ENCODE data around the gene NLK. TPM values are rescaled to one million over a fixed set of nuclear protein-coding genes. Genes with fewer than 3 reads are reported as not detected.
"Not testable (repeated sequence)": the region's sequence is repeated elsewhere in the genome, so short reads cannot be mapped to it uniquely, and the experiment has no call there.

NLK gene
- polyA plus RNA-seq, 6 donors from 2014 or later, result 1.3 to 6.9 (median 2.0) TPM

DNA sequence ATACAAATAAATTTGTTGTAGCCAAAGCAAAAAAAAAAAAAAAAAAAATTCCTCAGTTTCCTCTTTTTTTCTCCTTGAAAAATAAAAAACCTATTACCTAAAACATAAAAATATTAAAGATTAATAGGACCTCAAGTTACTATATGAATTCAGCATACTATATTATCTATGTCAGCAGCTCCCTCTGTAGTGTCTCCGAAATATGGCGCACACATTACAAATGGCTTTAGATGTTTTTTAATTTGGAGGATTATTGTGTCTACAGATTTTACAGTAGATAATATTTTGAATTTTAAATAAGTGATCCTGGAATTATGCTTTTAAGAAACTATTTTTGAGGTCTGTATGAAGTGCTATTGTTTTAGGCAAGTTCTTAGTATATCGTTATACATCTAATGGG is 94.4 kb downstream of the NLK start:
- H3K9me3 Mint-ChIP-seq, result no peaks in the 10 kb centered on the region
- H3K4me1 Mint-ChIP-seq, result peaks cover 0 to 4% (median 0%) of the 10 kb centered on the region in 3 donors
- DNase-seq, result no peak
- no peak overlapping the region for H3K27ac Mint-ChIP-seq
- no peaks in the 10 kb centered on the region for H3K27me3 Mint-ChIP-seq
- peaks cover 8 to 15% of the 10 kb centered on the region in 2 donors for H3K36me3 Mint-ChIP-seq
- ATAC-seq (ENCODE audit: low read depth in 2 of 2), result no peak
- no peak overlapping the region for H3K4me3 Mint-ChIP-seq

DNA sequence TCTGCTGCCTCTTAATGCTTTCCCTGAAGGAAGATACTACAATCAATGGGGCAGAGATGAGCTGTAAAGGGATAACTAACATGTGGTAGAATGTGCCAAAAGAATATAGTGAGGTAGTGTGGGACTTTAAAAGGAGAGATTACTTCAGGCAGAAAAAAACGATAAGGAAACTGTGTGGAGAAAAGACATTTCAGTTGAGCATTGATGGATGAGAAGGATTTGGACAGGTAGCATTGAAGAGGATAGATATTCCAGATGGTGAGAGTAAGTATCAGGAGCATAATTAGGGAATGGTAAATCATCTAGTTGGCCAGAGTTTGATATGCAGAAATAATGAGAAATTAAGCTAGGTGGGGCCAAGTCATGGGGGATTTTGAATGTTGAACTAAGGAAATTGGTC is 97.3 kb downstream of the NLK start:
- no peak for DNase-seq
- Mint-ChIP-seq H3K27ac (peak overlapping the region in 4 of 6 donors; percentile 1 to 67 (median 20)), H3K27me3 (no peaks in the 10 kb centered on the region), H3K9me3 (no peaks in the 10 kb centered on the region), H3K36me3 (peaks cover 8 to 10% of the 10 kb centered on the region in 2 donors), H3K4me1 (peaks cover 0 to 4% (median 0%) of the 10 kb centered on the region in 3 donors), H3K4me3 (no peak overlapping the region)
- ATAC-seq (ENCODE audit: low read depth in 2 of 2), result no peak

DNA sequence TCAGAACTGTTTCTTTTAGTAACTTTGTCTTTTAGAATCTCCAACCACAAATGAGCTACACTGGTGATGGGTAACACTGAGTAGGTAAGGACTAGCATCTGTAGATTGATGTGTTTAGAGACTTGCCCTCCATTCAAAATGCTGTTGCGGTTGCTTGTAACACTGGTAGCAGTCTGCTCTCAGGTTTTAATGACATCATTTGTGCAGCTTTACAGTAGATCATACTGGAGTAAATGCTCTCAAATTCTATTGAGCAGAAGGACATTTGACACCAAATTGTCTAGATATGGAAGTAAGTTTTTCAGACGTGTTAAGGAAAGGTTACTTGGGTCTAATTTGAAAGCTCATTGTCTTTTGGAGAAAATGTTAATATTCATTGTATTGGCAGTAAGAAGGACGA is 98.8 kb downstream of the NLK start:
- no peak for DNase-seq
- peaks cover 0 to 4% (median 0%) of the 10 kb centered on the region in 3 donors for H3K4me1 Mint-ChIP-seq
- no peaks in the 10 kb centered on the region for H3K9me3 Mint-ChIP-seq
- no peak overlapping the region for H3K27ac Mint-ChIP-seq
- ATAC-seq (ENCODE audit: low read depth in 2 of 2), result no peak
- H3K4me3 Mint-ChIP-seq, result no peak overlapping the region
- peaks cover 8 to 10% of the 10 kb centered on the region in 2 donors for H3K36me3 Mint-ChIP-seq
- H3K27me3 Mint-ChIP-seq, result no peaks in the 10 kb centered on the region

DNA sequence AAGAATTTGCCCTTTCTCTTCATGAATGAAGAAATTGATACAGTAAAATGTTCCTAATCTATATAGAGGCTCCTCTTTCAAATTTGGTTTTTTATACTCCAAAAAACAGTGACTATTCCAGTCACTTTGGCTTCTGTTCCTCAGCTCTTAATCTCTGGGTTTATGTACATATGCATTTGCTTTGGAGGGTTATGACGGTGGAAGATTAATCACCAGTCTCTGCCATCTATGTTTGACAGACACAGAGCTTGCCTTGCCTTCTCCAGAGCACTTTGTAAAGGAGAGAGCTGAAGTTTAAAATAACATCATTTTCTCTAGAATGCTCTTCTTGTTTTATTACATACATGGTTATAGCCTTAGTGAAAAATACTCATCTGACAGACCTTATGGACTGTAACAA is 99.3 kb downstream of the NLK start:
- no peak overlapping the region for H3K27ac Mint-ChIP-seq

DNA sequence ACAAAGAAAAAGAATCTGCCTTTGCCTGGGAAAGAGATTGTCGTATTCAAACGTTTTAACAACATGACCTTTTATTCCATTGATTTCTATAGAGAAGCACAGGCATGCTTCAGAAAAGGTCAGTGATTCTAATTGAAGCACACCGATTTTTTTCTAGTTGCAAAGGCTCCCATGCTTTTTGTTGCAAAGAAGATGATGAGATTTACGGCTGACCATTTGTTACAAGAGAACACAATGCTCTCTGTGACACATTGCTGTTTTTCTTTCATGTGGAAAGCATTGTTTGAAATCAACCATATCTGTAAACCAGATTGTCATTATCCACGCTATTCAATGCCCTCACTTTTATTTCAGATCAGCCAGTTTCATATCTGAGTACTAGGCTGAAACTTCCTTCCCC is 99.8 kb downstream of the NLK start:
- no peak for DNase-seq
- H3K4me1 Mint-ChIP-seq, result peaks cover 0 to 4% (median 0%) of the 10 kb centered on the region in 3 donors
- no peaks in the 10 kb centered on the region for H3K27me3 Mint-ChIP-seq
- H3K36me3 Mint-ChIP-seq, result peaks cover 8 to 10% of the 10 kb centered on the region in 2 donors
- no peak for ATAC-seq (ENCODE audit: low read depth in 2 of 2)
- no peak overlapping the region for H3K4me3 Mint-ChIP-seq
- H3K9me3 Mint-ChIP-seq, result no peaks in the 10 kb centered on the region
- H3K27ac Mint-ChIP-seq, result no peak overlapping the region

More for the DNA sequence above, 99.3 kb downstream of the NLK start:
- Mint-ChIP-seq H3K36me3 (peaks cover 8 to 10% of the 10 kb centered on the region in 2 donors), H3K4me1 (peaks cover 0 to 4% (median 0%) of the 10 kb centered on the region in 3 donors), H3K4me3 (no peak overlapping the region), H3K9me3 (no peaks in the 10 kb centered on the region), H3K27me3 (no peaks in the 10 kb centered on the region)
- DNase-seq (no peak), ATAC-seq (ENCODE audit: low read depth in 2 of 2) (no peak)

DNA sequence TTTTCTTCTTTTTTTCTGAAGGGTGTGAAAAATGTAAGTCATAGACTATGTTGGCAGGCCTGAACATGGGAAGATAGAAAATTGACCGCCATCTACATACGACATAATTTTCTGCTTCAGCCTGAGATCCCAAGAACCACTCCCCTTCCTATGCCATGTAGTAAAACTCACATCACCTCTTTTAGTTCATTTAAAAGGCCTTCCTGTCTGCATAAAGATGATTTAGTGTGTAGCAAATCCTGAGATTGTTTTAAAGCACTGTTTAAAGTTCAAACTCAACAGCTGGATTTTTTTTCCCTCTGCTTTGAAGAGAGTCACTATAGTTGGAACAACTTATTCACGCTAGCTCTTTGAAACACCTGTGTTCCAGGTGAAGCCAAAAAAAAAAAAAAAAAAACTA is 101.5 kb downstream of the NLK start:
- Mint-ChIP-seq H3K27ac (no peak overlapping the region), H3K9me3 (no peaks in the 10 kb centered on the region), H3K4me3 (no peak overlapping the region), H3K4me1 (peaks cover 0 to 4% (median 0%) of the 10 kb centered on the region in 3 donors), H3K27me3 (no peaks in the 10 kb centered on the region), H3K36me3 (peaks cover 8 to 10% of the 10 kb centered on the region in 2 donors)
- no peak for ATAC-seq (ENCODE audit: low read depth in 2 of 2)
- no peak for DNase-seq

DNA sequence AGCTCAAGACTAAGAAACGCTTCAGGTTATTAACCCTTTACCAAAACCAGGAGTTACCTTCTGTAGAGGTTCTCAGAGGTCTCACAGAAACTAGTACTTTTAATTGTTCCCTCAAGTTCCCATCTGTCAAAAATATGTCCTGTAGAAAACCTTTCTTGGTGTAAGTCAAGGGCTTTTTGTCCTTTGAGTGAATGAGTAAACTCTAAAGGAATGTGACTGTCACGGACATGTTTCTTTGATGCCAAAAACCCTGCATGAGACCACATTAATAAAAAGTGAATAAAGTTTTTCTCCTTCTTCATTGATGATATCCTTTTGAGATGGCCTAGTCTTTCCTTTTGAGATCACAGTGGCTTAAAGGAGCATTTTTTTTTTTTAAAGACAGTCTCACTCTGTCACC is 102.9 kb downstream of the NLK start:
- Mint-ChIP-seq H3K36me3 (peaks cover 0 to 10% of the 10 kb centered on the region in 2 donors), H3K4me3 (no peak overlapping the region), H3K27ac (no peak overlapping the region), H3K27me3 (no peaks in the 10 kb centered on the region), H3K9me3 (no peaks in the 10 kb centered on the region), H3K4me1 (no peaks in the 10 kb centered on the region)
- ATAC-seq (ENCODE audit: low read depth in 2 of 2) (no peak), DNase-seq (no peak)

DNA sequence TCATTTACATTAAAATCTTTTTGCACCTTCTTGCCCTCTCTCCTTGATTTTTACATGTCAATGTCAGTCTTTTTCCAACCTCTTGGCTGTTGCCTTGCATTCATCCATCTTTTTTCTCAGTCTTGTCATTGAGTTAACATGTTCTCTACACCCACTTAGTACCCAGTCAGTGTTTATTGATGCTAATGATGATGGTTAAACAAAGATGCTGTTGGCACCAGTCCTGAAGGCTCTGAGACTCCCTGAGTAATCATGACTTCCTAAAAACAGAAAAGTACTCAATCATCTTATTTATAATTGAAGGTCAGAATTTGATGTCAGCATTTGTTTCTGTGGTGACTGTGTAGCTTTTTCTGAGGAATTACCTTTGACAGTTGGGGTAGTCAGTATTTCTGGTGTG is 104.5 kb downstream of the NLK start:
- no peak overlapping the region for H3K4me3 Mint-ChIP-seq
- no peaks in the 10 kb centered on the region for H3K9me3 Mint-ChIP-seq
- H3K4me1 Mint-ChIP-seq, result no peaks in the 10 kb centered on the region
- H3K27me3 Mint-ChIP-seq, result no peaks in the 10 kb centered on the region
- DNase-seq, result no peak
- ATAC-seq (ENCODE audit: low read depth in 2 of 2), result no peak
- no peak overlapping the region for H3K27ac Mint-ChIP-seq
- H3K36me3 Mint-ChIP-seq, result peaks cover 0 to 10% of the 10 kb centered on the region in 2 donors

DNA sequence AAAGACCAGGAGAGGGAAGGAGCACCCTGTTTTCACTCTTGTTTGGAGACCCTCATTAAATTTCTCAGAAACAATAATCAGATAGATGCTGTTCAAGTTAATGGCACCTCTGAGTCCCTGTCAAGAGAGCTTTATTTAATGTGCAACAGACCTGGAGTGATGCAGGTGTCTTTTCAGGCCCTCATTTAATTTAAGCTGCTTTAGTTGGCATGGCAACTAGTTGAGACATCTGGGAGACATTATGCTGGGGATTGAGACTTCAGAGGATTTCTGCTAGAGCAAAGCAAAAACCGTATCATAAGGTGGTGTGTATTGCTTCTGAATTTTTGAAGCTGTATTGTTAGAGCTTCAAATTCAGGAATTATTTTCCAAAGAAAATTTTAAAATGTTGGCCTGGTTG is 108.5 kb downstream of the NLK start:
- H3K27ac Mint-ChIP-seq, result no peak overlapping the region
- no peaks in the 10 kb centered on the region for H3K9me3 Mint-ChIP-seq
- H3K36me3 Mint-ChIP-seq, result no peaks in the 10 kb centered on the region
- no peak overlapping the region for H3K4me3 Mint-ChIP-seq
- DNase-seq (no peak), ATAC-seq (ENCODE audit: low read depth in 2 of 2) (no peak)
- H3K4me1 Mint-ChIP-seq, result no peaks in the 10 kb centered on the region
- no peaks in the 10 kb centered on the region for H3K27me3 Mint-ChIP-seq

DNA sequence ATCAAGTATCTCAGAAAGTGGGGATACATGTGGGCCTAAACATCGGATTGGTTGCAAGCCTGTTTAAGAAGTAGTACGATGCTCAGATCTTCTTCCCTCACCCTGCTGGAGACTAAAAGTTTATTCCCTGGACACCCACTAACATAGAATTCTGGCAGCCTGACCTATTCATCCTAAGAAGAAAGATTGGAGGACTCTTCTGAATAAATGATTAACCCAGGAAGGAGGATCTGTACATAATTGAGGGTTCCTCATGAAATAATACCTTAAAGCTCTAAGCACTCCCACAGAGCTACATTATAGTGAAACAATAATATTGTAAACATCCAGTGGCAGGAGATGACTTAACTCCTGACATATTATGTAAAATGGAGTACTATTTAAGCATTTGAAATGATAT is 111.7 kb downstream of the NLK start:
- ATAC-seq (ENCODE audit: low read depth in 2 of 2) (no peak), DNase-seq (no peak)
- no peaks in the 10 kb centered on the region for H3K36me3 Mint-ChIP-seq
- H3K27ac Mint-ChIP-seq, result peak overlapping the region in 2 of 6 donors; percentile 29 to 41
- no peak overlapping the region for H3K4me3 Mint-ChIP-seq
- no peaks in the 10 kb centered on the region for H3K9me3 Mint-ChIP-seq
- no peaks in the 10 kb centered on the region for H3K27me3 Mint-ChIP-seq
- no peaks in the 10 kb centered on the region for H3K4me1 Mint-ChIP-seq

DNA sequence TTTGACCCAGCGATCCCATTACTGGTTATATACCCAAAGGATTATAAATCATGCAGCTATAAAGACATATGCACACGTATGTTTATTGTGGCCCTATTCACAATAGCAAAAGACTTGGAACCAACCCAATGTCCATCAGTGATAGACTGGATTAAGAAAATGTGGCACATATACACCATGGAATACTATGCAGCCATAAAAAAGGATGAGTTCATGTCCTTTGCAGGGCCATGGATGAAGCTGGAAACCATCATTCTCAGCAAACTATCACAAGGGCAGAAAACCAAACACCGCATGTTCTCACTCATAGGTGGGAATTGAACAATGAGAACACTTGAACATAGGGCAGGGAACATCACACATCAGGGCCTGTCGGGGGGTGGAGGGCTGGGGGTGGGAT is 112.9 kb downstream of the NLK start:
- not testable (repeated sequence) for H3K36me3 Mint-ChIP-seq

DNA sequence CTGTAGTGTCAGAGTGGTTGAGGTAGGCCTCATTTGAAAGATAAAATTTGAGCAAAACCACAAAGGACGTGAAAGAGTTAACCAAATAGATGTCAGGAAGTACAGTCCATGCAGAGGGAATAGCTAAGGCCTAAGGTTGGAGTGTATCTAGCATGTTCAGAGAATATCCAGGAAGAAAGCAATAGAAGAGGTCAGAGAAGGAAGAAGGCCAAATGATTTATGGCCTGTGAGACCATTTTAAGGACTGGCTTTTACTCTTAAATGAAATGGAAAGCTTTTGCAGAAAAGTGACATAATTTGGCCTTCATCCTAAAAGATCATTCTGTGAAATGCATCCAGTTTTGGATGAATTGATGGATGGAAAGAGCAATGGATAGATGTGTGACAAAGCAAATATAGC is 116.5 kb downstream of the NLK start:
- Mint-ChIP-seq H3K27me3 (no peaks in the 10 kb centered on the region), H3K4me1 (peaks cover 0 to 4% (median 0%) of the 10 kb centered on the region in 3 donors), H3K9me3 (no peaks in the 10 kb centered on the region), H3K27ac (no peak overlapping the region), H3K36me3 (peaks cover 0 to 4% of the 10 kb centered on the region in 2 donors), H3K4me3 (no peak overlapping the region)
- DNase-seq, result no peak
- ATAC-seq (ENCODE audit: low read depth in 2 of 2), result no peak

More for the DNA sequence above, 112.9 kb downstream of the NLK start:
- H3K27ac Mint-ChIP-seq; H3K9me3 Mint-ChIP-seq; H3K27me3 Mint-ChIP-seq; ATAC-seq (ENCODE audit: low read depth in 2 of 2); H3K4me3 Mint-ChIP-seq; DNase-seq; H3K4me1 Mint-ChIP-seq: not testable (repeated sequence)

DNA sequence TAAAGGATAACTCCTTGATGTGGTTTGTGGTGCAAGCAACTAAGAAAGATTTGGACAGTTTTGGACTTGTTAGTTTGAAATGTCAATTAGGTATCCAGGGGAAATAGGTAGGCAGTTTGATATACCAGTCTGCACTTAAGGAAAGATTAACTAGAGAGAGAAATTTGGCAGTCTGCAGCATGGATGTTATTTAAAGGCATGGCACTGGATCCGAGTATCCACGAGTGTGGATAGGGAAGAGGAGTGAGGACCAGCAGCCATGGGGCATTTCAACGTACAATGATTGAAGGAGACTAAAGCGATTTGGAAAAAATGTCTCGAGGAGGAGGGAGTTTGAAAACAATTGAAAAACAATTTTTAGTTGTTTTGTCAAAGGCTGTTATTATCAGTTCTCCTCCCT is 117.4 kb downstream of the NLK start:
- no peaks in the 10 kb centered on the region for H3K27me3 Mint-ChIP-seq
- H3K27ac Mint-ChIP-seq, result no peak overlapping the region
- no peak for ATAC-seq (ENCODE audit: low read depth in 2 of 2)
- DNase-seq, result no peak
- no peaks in the 10 kb centered on the region for H3K9me3 Mint-ChIP-seq
- H3K4me3 Mint-ChIP-seq, result no peak overlapping the region
- H3K4me1 Mint-ChIP-seq, result peaks cover 0 to 4% (median 0%) of the 10 kb centered on the region in 3 donors
- H3K36me3 Mint-ChIP-seq, result peaks cover 0 to 4% of the 10 kb centered on the region in 2 donors

DNA sequence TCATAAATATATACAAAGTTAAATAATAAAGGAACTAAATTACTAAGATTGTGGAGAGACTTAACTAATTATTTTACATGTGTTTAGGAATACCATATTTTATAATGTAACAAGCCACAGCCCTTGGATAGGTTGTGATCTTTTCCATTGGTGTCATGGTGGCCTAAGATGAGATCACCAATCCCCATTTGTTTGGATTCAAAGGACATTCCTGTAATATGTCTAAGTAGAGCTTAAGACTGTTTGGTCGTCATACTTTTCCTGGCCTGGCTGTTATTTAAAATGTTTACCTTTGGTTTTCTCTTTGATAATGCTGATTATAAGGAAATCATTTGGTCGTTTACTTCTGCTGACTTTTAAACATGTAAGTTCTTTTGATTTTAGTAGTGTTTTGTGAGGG is 118.1 kb downstream of the NLK start:
- Mint-ChIP-seq H3K4me3 (no peak overlapping the region), H3K4me1 (peaks cover 0 to 4% (median 0%) of the 10 kb centered on the region in 3 donors), H3K27me3 (no peaks in the 10 kb centered on the region), H3K9me3 (no peaks in the 10 kb centered on the region), H3K36me3 (peaks cover 0 to 4% of the 10 kb centered on the region in 2 donors), H3K27ac (no peak overlapping the region)
- ATAC-seq (ENCODE audit: low read depth in 2 of 2), result no peak
- DNase-seq, result no peak

DNA sequence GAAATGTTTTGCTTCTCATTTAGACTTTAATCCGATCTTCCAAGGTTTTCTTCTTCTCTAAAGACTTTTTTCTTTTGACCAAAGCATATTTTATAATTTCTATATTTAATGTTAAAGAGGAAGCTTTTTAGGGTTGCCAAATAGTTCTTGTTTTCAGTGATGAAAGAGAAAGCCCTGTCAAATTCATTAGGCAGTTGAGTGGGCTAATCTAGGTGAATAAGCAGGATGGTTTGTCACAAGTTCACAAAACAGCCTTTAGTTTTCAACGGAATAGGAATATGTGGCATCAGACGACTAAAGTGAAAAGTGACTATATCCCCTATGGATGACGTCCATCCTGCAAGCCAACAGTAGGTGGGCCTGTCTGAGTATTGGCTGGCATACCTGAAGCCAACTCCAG is 118.8 kb downstream of the NLK start:
- peaks cover 0 to 4% of the 10 kb centered on the region in 2 donors for H3K36me3 Mint-ChIP-seq
- H3K9me3 Mint-ChIP-seq, result no peaks in the 10 kb centered on the region
- H3K4me1 Mint-ChIP-seq, result peaks cover 0 to 4% (median 0%) of the 10 kb centered on the region in 3 donors
- no peak for DNase-seq
- ATAC-seq (ENCODE audit: low read depth in 2 of 2), result no peak
- H3K27me3 Mint-ChIP-seq, result no peaks in the 10 kb centered on the region
- H3K27ac Mint-ChIP-seq, result no peak overlapping the region
- H3K4me3 Mint-ChIP-seq, result no peak overlapping the region
